ENCODE measurements around the gene INSR.

The INSR gene

DNA sequence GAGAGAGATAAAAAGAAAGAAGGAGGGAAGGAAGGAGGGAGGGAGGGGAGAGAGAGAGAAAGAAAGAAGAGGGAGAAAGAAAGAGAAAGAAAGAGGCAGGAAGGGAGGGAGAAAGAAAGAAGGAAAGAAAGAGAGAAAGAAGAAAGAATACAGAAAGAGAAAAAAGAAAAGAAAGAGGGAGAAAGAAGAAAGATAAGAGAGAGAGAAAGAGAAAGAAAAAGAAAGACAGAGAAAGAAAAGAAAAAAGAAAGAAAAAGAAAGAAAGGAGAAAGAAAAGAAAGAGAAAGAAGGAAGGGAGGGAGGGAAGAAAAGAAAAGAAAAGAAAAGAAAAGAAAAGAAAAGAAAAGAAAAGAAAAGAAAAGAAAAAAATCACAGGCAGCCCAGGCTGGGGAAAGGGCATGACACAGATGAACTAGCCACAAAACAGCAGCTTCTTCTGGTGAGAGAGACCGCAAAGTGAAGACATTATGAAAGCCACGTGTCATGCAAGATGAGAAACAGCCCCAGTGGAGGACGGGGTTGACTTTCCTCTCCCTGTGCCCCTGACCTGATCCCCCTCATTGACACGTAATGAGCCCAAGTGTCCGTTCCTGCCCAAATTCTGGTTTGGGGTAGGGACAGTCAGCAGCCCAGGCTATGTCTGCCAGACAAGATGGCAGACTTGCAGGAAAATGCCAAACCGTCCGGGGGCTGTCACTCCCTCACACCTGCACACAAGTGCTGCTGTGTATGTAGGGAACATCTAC, 102.1 kb downstream of the INSR start:
- DNase-seq (ENCODE audit: low read depth): peak; percentile 45
- TF ChIP-seq, protein P1, sequence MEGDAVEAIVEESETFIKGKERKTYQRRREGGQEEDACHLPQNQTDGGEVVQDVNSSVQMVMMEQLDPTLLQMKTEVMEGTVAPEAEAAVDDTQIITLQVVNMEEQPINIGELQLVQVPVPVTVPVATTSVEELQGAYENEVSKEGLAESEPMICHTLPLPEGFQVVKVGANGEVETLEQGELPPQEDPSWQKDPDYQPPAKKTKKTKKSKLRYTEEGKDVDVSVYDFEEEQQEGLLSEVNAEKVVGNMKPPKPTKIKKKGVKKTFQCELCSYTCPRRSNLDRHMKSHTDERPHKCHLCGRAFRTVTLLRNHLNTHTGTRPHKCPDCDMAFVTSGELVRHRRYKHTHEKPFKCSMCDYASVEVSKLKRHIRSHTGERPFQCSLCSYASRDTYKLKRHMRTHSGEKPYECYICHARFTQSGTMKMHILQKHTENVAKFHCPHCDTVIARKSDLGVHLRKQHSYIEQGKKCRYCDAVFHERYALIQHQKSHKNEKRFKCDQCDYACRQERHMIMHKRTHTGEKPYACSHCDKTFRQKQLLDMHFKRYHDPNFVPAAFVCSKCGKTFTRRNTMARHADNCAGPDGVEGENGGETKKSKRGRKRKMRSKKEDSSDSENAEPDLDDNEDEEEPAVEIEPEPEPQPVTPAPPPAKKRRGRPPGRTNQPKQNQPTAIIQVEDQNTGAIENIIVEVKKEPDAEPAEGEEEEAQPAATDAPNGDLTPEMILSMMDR (conservative IDR thresholded peaks at IDR 0.05; ENCODE audit: control insufficient read depth, insufficient read depth, low read depth, low read length): no peak
- H3K4me3 ChIP-seq (ENCODE audit: control insufficient read depth, low read depth, low read length): no peak overlapping the region

DNA sequence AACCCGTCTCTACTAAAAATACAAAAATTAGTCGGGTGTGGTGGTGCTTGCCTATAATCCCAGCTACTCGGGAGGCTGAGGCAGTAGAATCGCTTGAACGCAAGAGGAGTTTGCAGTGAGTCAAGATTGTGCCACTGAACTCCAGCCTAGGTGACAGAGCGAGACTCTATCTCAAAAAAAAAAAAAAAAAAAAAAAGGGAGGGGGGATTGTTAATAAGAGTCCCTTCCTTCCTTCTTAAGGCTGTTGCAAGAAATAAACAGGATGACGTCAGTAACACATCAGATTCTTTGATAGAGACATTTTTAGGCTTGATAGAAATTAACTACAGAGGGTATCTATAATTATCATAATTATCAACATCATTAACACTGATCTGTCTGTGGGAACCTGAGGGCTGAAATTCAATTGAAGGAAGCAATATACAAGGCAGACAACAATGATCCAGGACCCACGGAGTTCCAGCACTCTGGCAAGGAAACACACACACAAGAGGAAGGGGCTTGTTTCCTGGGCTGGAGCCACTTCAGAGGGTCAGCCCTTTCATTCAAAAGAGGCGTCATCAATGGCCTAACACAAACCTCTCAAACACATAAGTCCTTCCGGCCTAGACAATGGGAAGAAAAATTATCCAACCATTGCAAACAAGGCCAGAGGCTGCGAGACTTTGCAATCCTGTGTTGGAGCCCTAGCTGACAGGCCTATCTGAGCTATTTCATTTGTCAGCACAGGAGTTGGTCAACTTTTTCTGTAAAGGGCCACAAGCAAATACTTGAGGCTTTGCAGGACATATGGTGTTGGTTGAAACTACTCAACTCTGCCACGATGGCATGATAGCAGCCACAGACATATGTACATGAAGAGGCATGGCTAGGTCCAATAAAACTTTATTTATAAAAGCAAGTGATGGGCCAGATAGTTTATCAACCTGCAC, 105.2 kb downstream of the INSR start:
- H3K4me3 ChIP-seq (ENCODE audit: control insufficient read depth, low read depth, low read length): no peak overlapping the region
- DNase-seq (ENCODE audit: low read depth): no peak

DNA sequence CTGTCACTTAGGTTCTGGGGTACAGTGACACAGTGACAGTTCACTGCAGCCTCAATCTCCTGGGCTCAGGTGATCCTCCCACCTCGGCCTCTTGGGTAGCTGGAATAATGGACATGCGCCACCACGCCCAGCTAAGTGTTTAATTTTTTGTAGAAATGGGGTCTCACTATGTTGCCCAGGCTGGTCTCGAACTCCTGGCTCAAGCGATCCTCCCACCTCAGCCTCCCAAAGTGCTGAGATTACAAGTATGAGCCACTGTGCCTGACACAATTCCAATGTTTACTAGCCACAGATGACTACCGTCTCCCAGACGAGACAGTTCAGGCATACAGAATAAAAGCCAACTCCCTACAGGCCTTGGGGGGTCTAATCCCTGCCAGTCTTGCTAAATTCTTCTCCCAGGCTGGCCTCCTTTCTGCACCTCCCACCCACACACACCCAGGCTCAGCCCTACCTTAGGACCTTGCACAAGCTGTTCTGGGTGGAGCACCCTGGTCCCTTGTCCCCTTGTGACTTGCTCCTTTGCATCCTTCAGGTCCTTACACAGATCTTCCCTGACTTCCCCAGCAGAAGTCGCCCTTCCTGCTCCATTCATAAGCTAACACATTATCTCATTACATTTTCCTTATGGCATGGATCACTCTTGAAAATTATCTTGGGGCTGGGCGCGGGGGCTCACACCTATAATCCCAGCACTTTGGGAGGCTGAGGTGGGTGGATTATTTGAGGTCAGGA, 106.4 kb downstream of the INSR start:
- H3K4me3 ChIP-seq (ENCODE audit: control insufficient read depth, low read depth, low read length): no peak overlapping the region
- DNase-seq (ENCODE audit: low read depth): no peak
- TF ChIP-seq, protein P1 (conservative IDR thresholded peaks at IDR 0.05; ENCODE audit: control insufficient read depth, insufficient read depth, low read depth, low read length): no peak

More for the DNA sequence above, 105.2 kb downstream of the INSR start:
- TF ChIP-seq, protein P1 (conservative IDR thresholded peaks at IDR 0.05; ENCODE audit: control insufficient read depth, insufficient read depth, low read depth, low read length): no peak

DNA sequence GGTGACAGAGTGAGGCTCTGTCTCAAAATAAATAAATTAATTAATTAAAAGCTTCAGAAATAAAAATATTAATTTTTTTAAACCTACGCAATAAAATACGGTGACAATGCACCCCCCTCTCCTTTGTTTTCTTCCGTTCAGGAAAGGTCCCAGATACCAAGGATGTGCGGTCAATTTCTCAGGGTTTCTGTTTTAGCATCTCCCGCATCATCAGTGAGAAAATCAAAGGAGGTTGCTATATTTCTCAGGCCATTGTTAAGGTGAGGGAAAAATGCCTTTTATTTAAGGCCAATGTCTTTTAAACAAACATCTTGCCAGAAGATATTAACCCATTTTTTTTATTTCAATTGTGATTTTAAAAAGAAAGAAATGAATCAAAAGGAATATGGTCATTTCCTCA, 111.7 kb downstream of the INSR start:
- H3K4me3 ChIP-seq (ENCODE audit: control insufficient read depth, low read depth, low read length): no peak overlapping the region
- TF ChIP-seq, protein P1 (conservative IDR thresholded peaks at IDR 0.05; ENCODE audit: control insufficient read depth, insufficient read depth, low read depth, low read length): no peak
- no peak for DNase-seq (ENCODE audit: low read depth)

DNA sequence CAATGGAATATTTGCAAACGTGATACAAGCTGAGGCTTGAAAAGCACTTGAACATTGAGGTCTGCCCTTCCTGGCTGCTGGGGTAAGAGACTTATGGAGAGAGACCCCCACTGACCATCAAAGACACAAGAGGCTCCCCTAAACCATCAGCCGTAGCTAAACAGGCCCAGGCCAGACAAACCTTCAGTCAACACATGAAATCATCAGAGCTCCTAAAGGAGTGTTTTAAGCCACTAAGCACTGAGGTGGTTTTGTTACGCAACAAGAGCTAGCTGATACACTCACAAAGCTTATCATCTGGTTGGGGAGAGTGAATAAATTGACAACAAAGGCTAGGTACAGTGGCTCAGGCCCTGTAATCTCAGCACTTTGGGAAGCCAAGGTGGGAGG, 114.3 kb downstream of the INSR start:
- DNase-seq (ENCODE audit: low read depth): no peak
- H3K4me3 ChIP-seq (ENCODE audit: control insufficient read depth, low read depth, low read length): no peak overlapping the region
- TF ChIP-seq, protein P1 (conservative IDR thresholded peaks at IDR 0.05; ENCODE audit: control insufficient read depth, insufficient read depth, low read depth, low read length): no peak

DNA sequence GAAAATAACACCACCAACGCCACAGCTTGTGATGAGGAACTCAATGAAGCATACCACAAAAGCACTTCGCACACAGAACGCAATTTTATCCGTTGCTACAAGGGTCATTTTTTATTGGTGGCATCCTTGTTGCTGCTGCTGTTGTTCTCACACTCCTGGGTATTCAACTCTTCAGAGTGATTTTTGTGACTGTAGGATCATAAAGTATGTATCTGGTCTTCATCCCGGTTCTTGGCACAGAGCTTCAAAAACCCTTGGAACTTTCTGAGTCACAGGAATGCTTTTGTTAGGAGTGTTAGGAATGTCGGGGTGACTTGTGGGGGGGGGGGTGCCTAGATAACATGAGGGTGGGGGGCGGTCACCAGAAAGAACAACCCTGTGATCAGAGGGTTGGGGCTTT, 116.3 kb downstream of the INSR start:
- no peak overlapping the region for H3K4me3 ChIP-seq (ENCODE audit: control insufficient read depth, low read depth, low read length)
- peak; percentile 45 for DNase-seq (ENCODE audit: low read depth)
- TF ChIP-seq, protein P1 (conservative IDR thresholded peaks at IDR 0.05; ENCODE audit: control insufficient read depth, insufficient read depth, low read depth, low read length): no peak

Data from fibroblast of mammary gland (primary cell).